Neural cell (in vitro differentiated cells): Measurements from ENCODE around the gene TCF4.

ENCODE experiments used
- CTCF ChIP-seq: fragments of 450-650 bp; IDR thresholded peaks from 2 replicates; pipeline ENCODE4 v1.5.1; 2014; ENCODE audit warnings: antibody characterized with exemption, mild to moderate bottlenecking, moderate library complexity; ENCODE audit not compliant: poor library complexity, severe bottlenecking
- EP300 ChIP-seq: fragments of 450-650 bp; conservative IDR thresholded peaks from 2 replicates; pipeline ENCODE4 v1.6.1; 2014; ENCODE audit warnings: antibody characterized with exemption, mild to moderate bottlenecking, moderate library complexity; ENCODE audit not compliant: poor library complexity, severe bottlenecking
- EZH2 ChIP-seq: fragments of 200-600, 300-800 bp; shearing (Covaris generic), sonication (generic); IDR thresholded peaks from 2 replicates; pipeline ENCODE4 v1.6.1; 2014; ENCODE audit warnings: antibody characterized with exemption, low read length, borderline replicate concordance, mild to moderate bottlenecking; ENCODE audit not compliant: insufficient read depth, poor library complexity, severe bottlenecking
- MXI1 ChIP-seq: fragments of 450-650 bp; conservative IDR thresholded peaks from 2 replicates; pipeline ENCODE4 v1.6.1; 2014; ENCODE audit warnings: antibody characterized with exemption, mild to moderate bottlenecking; ENCODE audit not compliant: poor library complexity, severe bottlenecking
- POLR2AphosphoS5 ChIP-seq: IDR thresholded peaks from 2 replicates; pipeline ENCODE4 v1.6.1; 2012
- RAD21 ChIP-seq: fragments of 450-650 bp; conservative IDR thresholded peaks from 2 replicates; pipeline ENCODE4 v1.6.1; 2014; ENCODE audit warnings: antibody characterized with exemption, mild to moderate bottlenecking, moderate library complexity
- REST ChIP-seq: IDR thresholded peaks from 2 replicates; pipeline ENCODE4 v1.6.1; 2012; ENCODE audit warnings: borderline replicate concordance
- SMC3 ChIP-seq: fragments of 450-650 bp; conservative IDR thresholded peaks from 2 replicates; pipeline ENCODE4 v1.6.1; 2014; ENCODE audit warnings: antibody characterized with exemption, mild to moderate bottlenecking, moderate library complexity; ENCODE audit not compliant: poor library complexity
- TAF1 ChIP-seq: IDR thresholded peaks from 2 replicates; pipeline ENCODE4 v1.6.1; 2012; ENCODE audit warnings: low read depth

- TF ChIP-seq CTCF: no peak
- TF ChIP-seq EZH2: no peak
- no peak for TF ChIP-seq SMC3
- TF ChIP-seq POLR2AphosphoS5: no peak
- TF ChIP-seq EP300: no peak
- TF ChIP-seq TAF1: no peak
- no peak for TF ChIP-seq REST
- TF ChIP-seq RAD21: no peak
- TF ChIP-seq MXI1: no peak
Measured at GRCh38 chr18:55275039-55275901, 312.7 kb downstream of the TCF4 start.
